Measurements from ENCODE around the gene LRRTM4. TPM values are rescaled to one million over a fixed set of nuclear protein-coding genes. Genes with fewer than 3 reads are reported as not detected.
"Not testable (repeated sequence)": the region's sequence is repeated elsewhere in the genome, so short reads cannot be mapped to it uniquely, and the experiment has no call there.

The LRRTM4 gene
- total RNA-seq, 1 donor from 2014 or later, result 1.3 TPM

DNA sequence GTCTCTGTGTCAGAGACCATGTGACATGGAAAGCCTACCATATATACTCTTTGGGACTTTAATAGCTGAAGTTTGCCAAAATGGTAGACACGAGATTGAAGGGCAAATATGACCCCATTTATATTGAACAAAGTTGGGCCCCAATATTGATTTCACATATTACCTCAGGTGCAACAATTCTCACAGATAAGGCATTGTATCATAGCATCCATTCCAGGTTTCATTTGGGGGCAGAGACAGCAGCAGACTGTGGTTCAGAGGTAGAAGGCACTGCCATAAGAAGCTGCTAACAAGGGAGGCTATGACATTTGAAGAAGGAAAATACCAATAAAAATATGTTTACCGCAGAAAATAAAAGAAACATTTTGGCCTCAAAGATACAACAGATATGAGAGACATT is 419.2 kb downstream of the LRRTM4 start:
- intact Hi-C loops (cut with DNase I), result no loop called here
- DNase-seq (ENCODE audit: low spot score), result no peak

DNA sequence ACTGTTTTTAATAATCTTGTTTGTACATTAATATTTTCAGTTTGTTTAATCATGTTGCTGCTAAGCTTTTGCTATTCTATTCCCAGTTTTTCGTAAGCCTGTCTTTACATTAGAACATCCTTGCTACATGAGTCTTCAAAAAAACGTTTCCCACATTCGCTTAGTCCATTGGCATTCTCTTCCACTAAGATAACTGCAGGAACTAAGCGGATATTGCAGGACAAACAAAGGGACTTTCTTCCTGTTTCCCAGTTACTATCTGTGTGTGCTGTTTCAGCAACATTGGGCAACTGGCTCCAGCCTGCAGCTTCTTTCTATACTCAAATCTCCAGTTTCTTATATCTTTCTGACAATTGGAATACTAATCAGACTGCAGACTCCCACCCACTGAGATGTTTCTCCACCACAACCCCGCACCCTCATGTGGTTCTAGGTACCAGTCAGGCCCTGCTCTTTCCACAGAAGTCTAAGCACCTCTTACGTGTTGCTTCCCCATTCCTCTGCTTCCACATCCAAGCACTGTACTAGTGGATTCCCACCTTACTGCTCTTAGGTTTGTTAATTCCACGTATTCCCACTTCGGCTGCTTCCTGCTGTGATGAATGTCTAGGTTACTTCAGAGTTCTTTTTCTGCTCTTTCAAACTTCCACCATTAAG is 420.3 kb downstream of the LRRTM4 start:
- intact Hi-C loops (cut with DNase I), result no loop called here
- no peak for DNase-seq (ENCODE audit: low spot score)

DNA sequence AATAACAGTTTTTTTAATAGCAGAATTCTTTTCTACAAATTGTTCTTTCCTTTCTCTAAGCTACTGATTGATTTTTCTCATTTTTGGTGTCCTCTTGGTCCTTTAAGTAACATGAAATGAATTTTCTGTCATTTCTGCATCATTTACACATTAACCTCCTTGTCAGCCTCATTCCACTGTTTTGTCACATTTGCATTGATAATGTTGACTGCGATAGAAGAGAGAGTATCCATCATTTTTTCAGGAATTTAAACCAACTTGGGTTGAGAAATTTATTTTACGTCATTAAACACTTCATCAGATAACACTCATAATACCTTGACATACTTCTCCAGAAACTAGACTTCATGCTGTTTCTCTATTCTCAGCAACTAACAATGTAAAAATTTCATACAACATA is 422.2 kb downstream of the LRRTM4 start:
- DNase-seq (ENCODE audit: low spot score), result no peak
- intact Hi-C loops (cut with DNase I), result no loop called here

DNA sequence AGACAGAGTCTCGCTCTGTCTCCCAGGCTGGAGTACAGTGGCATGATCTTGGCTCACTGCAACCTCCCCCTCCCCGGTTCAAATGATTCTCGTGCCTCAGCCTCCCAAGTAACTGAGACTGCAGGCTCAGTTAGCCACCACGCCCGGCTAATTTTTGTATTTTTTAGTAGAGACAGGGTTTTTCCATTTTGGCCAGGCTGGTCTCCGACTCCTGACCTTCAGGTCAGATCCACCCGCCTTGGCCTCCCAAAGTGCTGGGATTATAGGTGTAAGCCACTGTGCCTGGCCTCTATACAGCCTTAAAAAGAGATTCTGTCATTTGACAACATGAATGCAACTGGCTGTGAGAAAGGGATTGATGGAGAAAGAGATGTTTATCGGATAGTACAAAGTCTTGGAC is 426.7 kb downstream of the LRRTM4 start:
- DNase-seq (ENCODE audit: low spot score); intact Hi-C loops (cut with DNase I): not testable (repeated sequence)

DNA sequence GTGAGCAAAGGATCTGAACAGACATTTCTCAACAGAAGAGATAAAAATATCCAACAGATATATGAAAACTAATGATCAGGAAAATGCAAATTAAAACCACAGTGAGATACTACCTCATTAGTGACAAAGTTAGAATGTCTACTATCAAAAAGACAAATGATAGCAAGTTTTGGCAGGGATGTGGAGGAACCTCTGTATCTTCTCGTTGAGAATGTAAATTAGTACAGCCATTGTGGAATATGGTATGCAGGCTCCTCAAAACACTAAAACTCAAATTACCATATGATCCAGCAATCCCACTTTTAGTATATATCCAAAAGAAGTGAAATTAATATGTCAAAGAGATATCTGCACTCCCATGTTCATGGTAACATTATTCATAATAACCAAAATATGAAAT is 427.1 kb downstream of the LRRTM4 start:
- intact Hi-C loops (cut with DNase I), result no loop called here
- DNase-seq (ENCODE audit: low spot score), result no peak

DNA sequence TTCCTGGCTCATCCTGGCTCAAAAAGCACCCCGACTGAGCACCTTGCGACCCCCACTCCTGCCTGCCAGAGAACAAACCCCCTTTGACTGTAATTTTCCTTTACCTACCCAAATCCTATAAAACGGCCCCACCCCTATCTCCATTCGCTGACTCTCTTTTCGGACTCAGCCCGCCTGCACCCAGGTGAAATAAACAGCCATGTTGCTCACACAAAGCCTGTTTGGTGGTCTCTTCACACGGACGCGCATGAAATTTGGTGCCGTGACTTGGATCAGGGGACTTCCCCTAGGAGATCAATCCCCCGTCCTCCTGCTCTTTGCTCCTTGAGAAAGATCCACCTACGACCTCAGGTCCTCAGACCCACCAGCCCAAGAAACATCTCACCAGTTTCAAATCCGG is 433.8 kb downstream of the LRRTM4 start:
- intact Hi-C loops (cut with DNase I); DNase-seq (ENCODE audit: low spot score): not testable (repeated sequence)

DNA sequence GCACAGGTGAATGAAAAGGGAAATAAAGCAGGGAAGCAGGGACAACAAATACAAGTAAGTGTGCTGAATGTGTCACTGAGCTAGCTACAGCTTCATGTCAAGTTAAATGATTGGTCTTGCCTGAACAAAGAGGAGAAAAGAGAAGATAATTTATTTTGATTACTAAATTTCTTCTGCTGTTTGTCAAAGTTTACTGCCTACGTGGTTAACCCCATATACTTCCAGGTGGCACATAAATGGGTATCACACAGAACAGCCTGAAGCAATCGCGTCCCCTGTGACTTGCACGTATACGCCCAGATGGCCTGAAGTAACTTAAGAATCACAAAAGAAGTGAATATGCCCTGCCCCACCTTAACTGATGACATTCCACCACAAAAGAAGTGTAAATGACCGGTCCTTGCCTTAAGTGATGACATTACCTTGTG is 434.2 kb downstream of the LRRTM4 start:
- DNase-seq (ENCODE audit: low spot score), result no peak
- intact Hi-C loops (cut with DNase I), result no loop called here

DNA sequence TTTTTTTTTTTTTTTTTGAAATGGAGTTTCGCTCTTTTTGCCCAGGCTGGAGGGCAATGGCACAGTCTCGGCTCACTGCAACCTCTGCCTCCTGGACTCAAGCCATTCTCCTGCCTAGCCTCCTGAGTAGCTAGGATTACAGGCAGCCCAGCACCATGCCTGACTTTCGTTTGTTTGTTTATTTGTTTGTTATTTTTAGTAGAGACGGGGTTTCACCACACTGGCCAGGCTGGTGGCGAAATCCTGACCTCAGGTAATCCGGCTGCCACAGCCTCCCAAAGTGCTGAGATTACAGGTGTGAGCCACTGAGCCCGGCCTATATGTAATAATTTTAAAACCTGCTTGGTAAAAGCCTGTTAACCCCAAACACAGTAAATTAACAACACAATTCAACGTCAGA is 435.7 kb downstream of the LRRTM4 start:
- intact Hi-C loops (cut with DNase I), result no loop called here
- no peak for DNase-seq (ENCODE audit: low spot score)

DNA sequence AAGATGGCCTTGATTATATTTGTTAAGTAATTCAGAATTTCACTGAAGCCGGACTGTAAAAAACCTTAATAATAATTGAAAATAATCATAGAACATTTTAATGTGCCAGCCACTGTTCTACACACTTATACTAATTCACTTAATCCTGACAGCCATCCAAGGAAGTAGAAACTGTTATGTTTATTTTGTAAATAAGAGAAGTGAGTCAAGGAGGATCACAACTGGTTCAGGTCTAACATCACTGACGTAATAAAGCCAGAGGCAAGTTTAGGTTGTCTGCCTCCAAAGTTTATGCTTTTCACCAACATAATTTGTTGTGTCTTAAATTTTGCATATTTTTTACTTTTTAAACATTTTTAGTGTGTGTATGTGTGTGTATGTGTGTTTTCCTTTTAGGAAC is 436.1 kb downstream of the LRRTM4 start:
- no peak for DNase-seq (ENCODE audit: low spot score)
- intact Hi-C loops (cut with DNase I), result no loop called here

DNA sequence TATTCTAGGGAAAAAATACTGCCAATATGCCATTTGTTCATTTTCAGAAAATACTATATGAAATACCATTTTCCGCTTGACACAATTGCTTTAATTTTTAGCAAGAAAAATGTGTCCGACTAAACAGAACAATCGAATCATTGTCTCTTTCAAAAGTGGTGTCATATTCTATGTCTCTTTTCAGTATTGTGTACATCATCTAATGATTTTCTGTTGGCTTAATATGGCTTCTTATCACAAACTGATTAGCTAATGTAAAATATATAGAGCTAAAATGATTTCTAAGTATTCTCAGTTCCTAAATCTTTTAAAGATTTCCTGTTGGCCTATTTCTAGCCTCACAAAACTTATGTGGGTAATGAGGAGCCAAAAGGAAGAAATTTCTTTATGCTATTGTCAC is 436.6 kb downstream of the LRRTM4 start:
- DNase-seq (ENCODE audit: low spot score), result no peak

DNA sequence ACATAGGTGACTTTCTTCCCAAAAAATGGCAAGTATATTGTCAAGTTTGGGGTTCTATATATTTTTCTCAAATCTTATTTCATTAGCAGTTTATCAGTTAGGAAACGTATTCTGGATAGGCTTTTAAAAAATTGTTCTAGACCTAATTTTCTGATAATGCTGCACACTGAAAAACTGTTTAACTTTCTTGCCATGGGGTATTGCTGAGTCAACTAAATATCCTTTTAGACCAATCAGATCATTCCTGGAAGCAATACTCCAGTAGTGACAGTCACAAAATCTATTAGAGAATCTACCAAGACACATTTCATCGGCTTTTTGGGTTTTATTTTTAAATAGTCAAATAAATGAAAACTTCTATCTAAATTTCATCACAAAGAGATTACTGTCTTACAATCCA is 440.6 kb downstream of the LRRTM4 start:
- DNase-seq (ENCODE audit: low spot score), result no peak
- intact Hi-C loops (cut with DNase I), result no loop called here

More for the DNA sequence above, 436.6 kb downstream of the LRRTM4 start:
- intact Hi-C loops (cut with DNase I), result no loop called here

DNA sequence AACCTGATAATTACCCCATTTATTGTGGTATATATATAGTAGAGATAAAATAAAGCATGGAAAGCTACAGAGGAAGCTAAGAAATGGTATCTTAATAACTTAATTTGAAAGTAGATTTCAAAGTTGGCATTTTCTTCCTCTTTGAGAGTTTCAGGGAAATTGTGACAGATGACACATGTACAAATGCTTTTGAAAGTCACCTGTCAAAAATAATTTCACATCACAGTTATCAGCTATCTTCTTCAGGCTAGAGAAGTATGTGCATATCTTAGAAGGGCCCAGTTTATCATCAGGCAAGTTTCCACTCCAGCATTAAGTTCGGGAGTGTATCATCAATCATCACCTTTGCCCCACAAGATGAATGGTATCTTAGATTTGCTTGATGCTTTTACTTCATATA is 457.9 kb downstream of the LRRTM4 start:
- no peak for DNase-seq (ENCODE audit: low spot score)

DNA sequence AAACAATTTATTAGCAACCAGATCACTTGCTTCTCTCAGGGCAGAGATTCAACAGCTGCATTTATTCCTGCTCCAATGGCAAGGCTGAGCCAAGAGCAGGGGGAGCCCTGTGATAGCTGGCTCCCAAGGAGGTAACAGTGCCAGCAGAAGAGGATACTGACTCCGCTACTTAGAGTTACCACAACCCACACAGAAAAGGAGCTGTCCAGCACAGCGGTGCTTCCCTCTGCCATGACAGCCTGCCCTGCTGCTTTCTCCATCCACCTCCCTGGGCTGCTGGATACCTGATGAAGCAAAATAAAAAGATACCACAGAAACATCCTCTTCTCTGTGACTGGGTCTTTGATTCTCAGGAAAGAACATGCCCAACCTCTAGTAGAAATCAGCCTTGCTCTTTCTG is 467.2 kb downstream of the LRRTM4 start:
- intact Hi-C loops (cut with DNase I), result no loop called here
- no peak for DNase-seq (ENCODE audit: low spot score)

More for the DNA sequence above, 457.9 kb downstream of the LRRTM4 start:
- intact Hi-C loops (cut with DNase I), result no loop called here

DNA sequence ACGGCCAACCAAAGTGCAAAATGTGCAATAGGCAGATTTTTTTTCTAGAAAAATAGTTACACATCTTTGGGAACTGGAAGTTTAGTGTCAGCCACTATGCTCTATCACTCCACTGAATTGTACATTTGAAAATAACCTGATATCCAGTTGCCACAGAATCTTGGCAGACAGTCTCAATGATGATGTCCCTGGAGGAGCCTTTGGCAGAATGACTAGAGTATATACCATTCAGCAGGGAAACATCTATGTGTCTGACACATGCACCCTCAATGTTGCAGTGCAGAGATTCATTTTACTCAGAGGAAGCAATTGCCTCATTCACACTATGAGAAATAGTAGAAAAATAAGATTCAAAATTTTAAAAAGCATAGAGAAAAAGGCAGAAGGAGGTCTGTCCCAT is 475.8 kb downstream of the LRRTM4 start:
- DNase-seq (ENCODE audit: low spot score), result no peak
- intact Hi-C loops (cut with DNase I), result no loop called here

DNA sequence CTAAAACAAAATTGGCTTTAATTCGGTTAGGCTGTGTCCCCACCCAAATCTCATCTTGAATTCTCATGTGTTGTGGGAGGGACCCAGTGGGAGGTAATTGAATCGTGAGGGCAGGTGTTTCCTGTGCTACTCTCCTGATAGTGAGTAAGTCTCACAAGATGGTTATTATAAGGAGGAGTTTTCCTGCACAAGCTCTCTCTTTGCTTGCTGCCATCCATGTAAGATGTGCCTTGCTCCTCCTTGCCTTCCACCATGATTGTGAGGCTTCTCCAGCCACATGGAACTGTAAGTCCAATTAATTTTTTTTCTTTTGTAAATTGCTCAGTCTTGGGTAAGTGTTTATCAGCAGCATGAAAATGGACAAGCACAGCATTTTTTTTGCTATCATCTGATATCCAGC is 476.7 kb downstream of the LRRTM4 start:
- intact Hi-C loops (cut with DNase I); DNase-seq (ENCODE audit: low spot score): not testable (repeated sequence)

DNA sequence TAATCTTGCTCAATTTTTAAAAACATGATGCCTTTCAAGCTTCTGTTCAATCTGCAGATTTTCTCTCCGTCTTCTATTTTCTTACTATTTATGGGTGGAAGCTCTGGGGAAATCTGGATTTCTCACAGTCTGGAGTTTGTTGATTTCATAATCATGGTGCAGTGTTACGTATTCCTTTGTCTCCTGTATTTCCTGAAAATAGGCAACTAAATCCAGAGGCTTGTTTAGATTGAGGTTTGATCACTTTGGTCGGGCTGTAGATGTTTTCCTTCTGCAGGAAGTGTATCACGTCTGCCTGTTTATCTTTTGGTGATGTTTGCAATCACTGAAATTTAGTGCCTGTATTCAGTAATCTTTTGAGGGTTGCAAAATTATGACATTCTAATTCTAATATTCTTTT is 487.7 kb downstream of the LRRTM4 start:
- intact Hi-C loops (cut with DNase I), result no loop called here
- DNase-seq (ENCODE audit: low spot score), result no peak

DNA sequence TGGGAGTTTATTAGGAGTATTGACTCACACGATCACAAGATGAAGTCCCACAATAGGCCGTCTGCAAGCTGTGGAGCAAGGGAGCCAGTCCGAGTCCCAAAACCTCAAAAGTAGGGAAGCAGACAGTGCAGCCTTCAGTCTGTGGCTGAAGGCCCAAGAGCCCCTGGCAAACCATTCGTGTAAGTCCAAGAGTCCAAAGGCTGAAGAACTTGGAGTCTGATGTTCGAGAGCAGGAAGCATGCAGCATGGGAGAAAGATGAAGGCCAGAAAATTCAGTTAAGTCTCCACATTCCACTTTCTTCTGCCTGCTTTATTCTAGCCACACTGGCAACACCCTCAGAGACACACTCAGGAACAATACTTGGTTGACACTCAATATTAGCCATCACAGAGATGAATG is 492.9 kb downstream of the LRRTM4 start:
- intact Hi-C loops (cut with DNase I); DNase-seq (ENCODE audit: low spot score): not testable (repeated sequence)

DNA sequence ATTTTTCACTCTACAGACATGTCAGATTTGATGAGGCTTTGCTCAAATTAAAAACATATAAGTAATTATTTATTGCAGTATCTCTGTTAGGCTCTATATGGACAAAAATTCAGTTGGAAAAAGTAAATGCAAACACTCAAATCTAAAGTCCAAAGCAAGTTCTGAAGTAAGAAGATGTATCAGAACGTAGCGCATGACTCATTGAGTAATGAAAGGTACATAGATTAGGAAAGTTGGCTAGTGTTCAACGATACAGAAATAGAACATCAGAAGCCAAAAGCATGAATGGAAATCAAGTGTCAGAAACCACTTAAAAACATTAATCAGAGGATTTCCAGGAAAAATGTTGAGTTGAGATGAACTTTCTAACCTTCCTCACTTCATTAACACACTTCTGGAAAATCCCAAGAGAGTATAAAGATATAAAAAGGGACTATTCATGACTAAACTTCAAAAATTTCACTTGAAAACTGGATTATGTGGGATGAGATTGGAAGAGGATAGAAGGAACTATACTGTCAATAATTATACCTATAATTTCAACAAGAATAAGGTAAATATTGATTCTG is 494.1 kb downstream of the LRRTM4 start:
- intact Hi-C loops (cut with DNase I), result no loop called here
- DNase-seq (ENCODE audit: low spot score), result no peak

DNA sequence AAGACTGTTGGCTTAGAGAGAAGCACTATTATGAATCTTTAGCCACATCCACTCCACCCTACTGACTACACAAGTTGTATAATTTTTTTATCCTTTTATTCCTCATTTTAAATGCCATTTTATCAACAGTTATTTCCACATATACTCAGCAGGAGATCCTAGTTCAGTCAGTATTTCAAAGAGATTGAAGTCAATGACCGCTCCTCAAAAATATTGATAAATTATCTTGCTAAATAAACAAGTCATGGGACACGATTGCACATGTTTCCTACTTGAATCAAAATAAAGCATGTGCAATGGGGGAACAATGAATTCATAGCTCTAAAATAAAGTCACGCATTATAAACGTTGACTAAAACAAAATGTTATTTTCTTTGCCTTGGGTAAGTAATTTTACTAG is 496.5 kb downstream of the LRRTM4 start:
- DNase-seq (ENCODE audit: low spot score), result no peak
- intact Hi-C loops (cut with DNase I), result no loop called here

DNA sequence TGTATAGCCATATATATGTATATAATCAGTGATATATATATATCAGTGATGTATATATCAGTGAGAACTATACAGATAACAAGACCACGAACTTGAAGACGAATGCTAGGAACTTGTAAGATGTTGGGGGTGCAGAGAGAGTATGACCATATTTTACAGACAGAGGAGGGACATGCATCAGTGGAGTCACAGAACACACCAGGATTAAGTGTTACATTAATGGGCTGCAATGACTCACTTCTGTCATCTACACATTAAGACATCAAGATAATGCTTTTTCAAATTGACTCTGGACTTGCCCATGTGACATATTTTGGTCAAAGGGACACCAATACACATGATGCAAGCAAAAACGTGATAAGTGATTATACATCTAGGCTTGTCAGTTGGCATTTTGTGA is 501.0 kb downstream of the LRRTM4 start:
- intact Hi-C loops (cut with DNase I), result no loop called here
- no peak for DNase-seq (ENCODE audit: low spot score)

DNA sequence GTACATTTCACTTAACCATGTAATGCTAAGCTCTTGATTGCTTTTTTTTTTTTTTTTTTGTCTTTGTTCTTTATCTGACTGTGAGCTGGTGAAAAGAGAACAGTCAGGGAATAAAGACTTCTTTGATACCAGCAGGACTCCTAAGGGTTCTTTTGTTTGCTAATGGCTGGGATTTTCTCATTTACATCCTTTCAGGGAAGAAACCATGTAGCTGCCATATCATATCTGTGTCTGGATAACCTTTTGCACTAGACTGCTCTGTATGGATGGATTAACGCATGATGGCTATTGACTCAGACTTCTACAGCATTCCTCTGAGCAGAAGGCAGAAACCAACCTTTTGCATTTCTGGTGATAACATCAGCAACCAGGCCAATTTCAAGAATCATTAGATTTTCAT is 504.0 kb downstream of the LRRTM4 start:
- DNase-seq (ENCODE audit: low spot score), result no peak
- intact Hi-C loops (cut with DNase I), result no loop called here

DNA sequence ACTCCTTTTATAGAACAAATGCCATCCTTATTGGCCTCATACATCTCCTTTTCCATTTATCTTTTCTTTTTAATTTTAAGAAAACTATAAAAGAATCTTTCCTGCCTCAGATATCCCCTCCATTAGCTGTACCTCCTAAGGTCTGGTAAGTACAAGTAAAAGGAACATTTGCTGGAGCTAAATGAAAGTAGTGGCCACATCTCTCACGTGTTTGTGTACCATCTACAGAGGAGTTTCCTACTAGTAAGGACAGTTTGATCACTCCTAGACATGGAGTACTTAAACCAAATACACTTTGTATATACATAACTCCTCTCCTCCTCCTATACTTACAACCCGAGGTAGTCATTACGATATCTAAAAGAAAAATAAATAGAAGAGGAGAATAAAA is 504.8 kb downstream of the LRRTM4 start:
- intact Hi-C loops (cut with DNase I), result no loop called here
- no peak for DNase-seq (ENCODE audit: low spot score)
